Renal pelvis (tissue), 12 donors: ENCODE measurements around the gene NPPA. TPM values are rescaled to one million over a fixed set of nuclear protein-coding genes. Genes with fewer than 3 reads are reported as not detected.
"Not testable (repeated sequence)": the region's sequence is repeated elsewhere in the genome, so short reads cannot be mapped to it uniquely, and the experiment has no call there.

Experiments
- DNase-seq: peaks from one replicate; pipeline ENCODE4 v3.0.0-alpha.2; 2013
- long read RNA-seq, 16 experiments: transcript quantifications; one replicate each; lab custom pipeline, GENCODE V29; 2026
- polyA plus RNA-seq, 3 donors: library from polyadenylated mRNA; unstranded; fragments of 120-200 nt; gene quantifications; one replicate each; pipeline ENCODE4 v1.2.1, GENCODE V29; 2013; ENCODE audit not compliant: insufficient read length in 3 of 3

Gene NPPA
- polyA plus RNA-seq, result 1 to 10 TPM in 1 of 3 donors, under 1 TPM in 2; 0.56 to 1.2 (median 0.65) TPM
- long read RNA-seq, donor 1, result 0 reads
- long read RNA-seq, donor 2, result 0 reads
- long read RNA-seq, donor 3, result 0 reads
- long read RNA-seq, donor 4, result 0 reads
- long read RNA-seq, donor 5, result 0 reads
- long read RNA-seq, donor 6, result 0 reads
- long read RNA-seq, donor 7, result 0 reads
- long read RNA-seq, donor 8, result 0 reads
- long read RNA-seq, donor 9, transcript NPPA-202 (3 exons, 855 nt), result major isoform, 13 of 13 reads
- long read RNA-seq, donor 9, partial matches to known transcripts, result 0 of 13 reads
- long read RNA-seq, donor 9, other reads (novel, unspliced or antisense), result 0 of 13 reads
- long read RNA-seq, donor 10, result 0 reads
- long read RNA-seq, donor 11, result 0 reads
- long read RNA-seq, donor 12, result 0 reads
- long read RNA-seq, donor 13, result 0 reads
- long read RNA-seq, donor 14, result 0 reads
- long read RNA-seq, donor 15, result 0 reads
- long read RNA-seq, donor 16, transcript NPPA-202 (3 exons, 855 nt), result major isoform, 7 of 7 reads
- long read RNA-seq, donor 16, partial matches to known transcripts, result 0 of 7 reads
- long read RNA-seq, donor 16, other reads (novel, unspliced or antisense), result 0 of 7 reads

GRCh38 chr1:11847667-11848372 is at the start of gene NPPA:
NPPA (minus strand) TSS chr1:11847783; CDS start chr1:11847684, 99 bp downstream.
- DNase-seq, result no peak

- DNase-seq, result not testable (repeated sequence)
These were observed 46.9 kb upstream of the NPPA start for GRCh38 chr1:11894501-11894900.

GRCh38 chr1:11893907-11894251 is 46.3 kb upstream of the NPPA start:
- peak; percentile 46 for DNase-seq

- DNase-seq, result no peak
These were observed 44.0 kb upstream of the NPPA start for GRCh38 chr1:11891433-11892186.

- DNase-seq, result no peak
These were observed 41.3 kb upstream of the NPPA start for GRCh38 chr1:11888877-11889208.

GRCh38 chr1:11888206-11888876 is 40.8 kb upstream of the NPPA start:
- no peak for DNase-seq

- no peak for DNase-seq
These were observed 40.1 kb upstream of the NPPA start for GRCh38 chr1:11887666-11888007.

- no peak for DNase-seq
These were observed 39.5 kb upstream of the NPPA start for GRCh38 chr1:11886986-11887665.

- DNase-seq, result no peak
These were observed 38.3 kb upstream of the NPPA start for GRCh38 chr1:11885916-11886315.

- DNase-seq, result no peak
These were observed 35.4 kb upstream of the NPPA start for GRCh38 chr1:11882814-11883538.

GRCh38 chr1:11881749-11882441 is 34.3 kb upstream of the NPPA start:
- DNase-seq, result no peak

GRCh38 chr1:11880911-11881748 is 33.5 kb upstream of the NPPA start:
- no peak for DNase-seq

- DNase-seq, result no peak
These were observed 32.6 kb upstream of the NPPA start for GRCh38 chr1:11880181-11880575.

- DNase-seq, result no peak
These were observed 32.0 kb upstream of the NPPA start for GRCh38 chr1:11879311-11880180.

GRCh38 chr1:11878891-11879190 is 31.3 kb upstream of the NPPA start:
- DNase-seq, result no peak

GRCh38 chr1:11878081-11878890 is 30.7 kb upstream of the NPPA start:
- DNase-seq, result no peak

GRCh38 chr1:11877074-11877473 is 29.5 kb upstream of the NPPA start:
- peak; percentile 75 for DNase-seq
